ENCODE data around the gene DCLK2. TPM values are rescaled to one million over a fixed set of nuclear protein-coding genes. Genes with fewer than 3 reads are reported as not detected.
A peak's percentile ranks its signal among the peaks of the same experiment; 100 is the strongest.

Gene DCLK2
- polyA plus RNA-seq, 1 of the 3 experiments (the other 2 are of a cell fraction), result 10.1 TPM

GRCh38 chr4:150217808-150218207 lies 139.6 kb downstream of the DCLK2 start:
- no peak overlapping the region for H3K4me2 ChIP-seq
- peak overlapping the region; percentile 40 to 50; a peak in 2 of 4 replicates for H3K27ac ChIP-seq (ENCODE audit: low read depth in 2 of 2, low read length in 1 of 2)
- H4K20me1 ChIP-seq (ENCODE audit: insufficient read depth), result no peaks in the 10 kb centered on the region
- no peak overlapping the region for H3K9ac ChIP-seq
- peaks cover 0 to 12% of the 10 kb centered on the region in 2 experiments; a peak in 3 of 4 replicates for H3K4me1 ChIP-seq (ENCODE audit: control insufficient read depth in 1 of 2, insufficient read depth in 2 of 2, low read depth in 1 of 2, low read length in 1 of 2)
- H3K36me3 ChIP-seq (replicated peaks in 1 of 2; ENCODE audit: control insufficient read depth in 1 of 2, insufficient read depth in 2 of 2, low read length in 1 of 2), result peaks cover 3 to 28% of the 10 kb centered on the region in 2 experiments
- H3K4me3 ChIP-seq (ENCODE audit: low read depth in 2 of 2, low read length in 1 of 2), result no peak overlapping the region
- ChIA-PET POLR2A (no interaction called here), CTCF (interaction anchor here (1.1 to 4.2 kb wide), 14 partner anchors 9 to 236 kb away, joined by 3 to 20 read pairs (median 4); no protein-coding TSS in a partner anchor)
- H3F3A ChIP-seq (replicated peaks; ENCODE audit: insufficient read depth), result peaks cover 11% of the 10 kb centered on the region
- no peak for TF ChIP-seq USF2 (IDR thresholded peaks at IDR 0.05; ENCODE audit: borderline replicate concordance, low read depth, low read length)
- H3K27me3 ChIP-seq (ENCODE audit: insufficient read depth), result no peaks in the 10 kb centered on the region
- H3K79me2 ChIP-seq (ENCODE audit: insufficient read depth), result peaks cover 5% of the 10 kb centered on the region; the same call in 1 of the 2 replicates
- H3K9me3 ChIP-seq, result no peaks in the 10 kb centered on the region
- WGBS (ENCODE audit: low lambda C conversion rate), result 81% methylated on average over 8 of the region's 8 CpGs
- H2AFZ ChIP-seq (ENCODE audit: low read depth), result no peak overlapping the region
- H3K9me2 ChIP-seq, result no peaks in the 10 kb centered on the region
- DNase-seq, result no peak

DNA sequence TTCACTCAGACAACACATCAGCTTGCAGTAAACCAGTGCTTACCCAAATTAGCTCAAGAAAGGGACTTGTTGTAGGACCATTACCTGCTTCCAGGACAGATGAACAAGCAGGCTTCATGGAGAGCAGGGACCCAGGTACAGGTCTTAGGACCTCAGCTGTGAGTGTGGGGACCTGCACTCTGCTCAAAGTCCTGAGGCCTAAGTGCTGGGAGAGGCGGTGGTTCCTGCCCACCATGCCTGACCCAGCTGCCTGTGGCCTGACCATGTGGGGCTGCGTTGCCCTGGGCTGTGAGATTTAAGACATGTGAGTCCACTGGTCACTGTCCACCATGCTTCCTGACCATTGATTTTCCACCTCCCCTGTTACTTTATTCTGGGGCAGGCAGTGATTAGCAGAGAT lies 140.2 kb downstream of the DCLK2 start:
- no CpG with 5 or more reads among the region's 2 CpGs for WGBS (ENCODE audit: low lambda C conversion rate)
- H4K20me1 ChIP-seq (ENCODE audit: insufficient read depth), result no peaks in the 10 kb centered on the region
- H3K9ac ChIP-seq, result no peak overlapping the region

More for the DNA sequence above, 140.2 kb downstream of the DCLK2 start:
- Histone ChIP-seq H3K4me2 (no peak overlapping the region), H3K36me3 (replicated peaks in 1 of 2; ENCODE audit: control insufficient read depth in 1 of 2, insufficient read depth in 2 of 2, low read length in 1 of 2) (peaks cover 3 to 34% of the 10 kb centered on the region in 2 experiments), H3K27me3 (ENCODE audit: insufficient read depth) (no peaks in the 10 kb centered on the region), H3F3A (replicated peaks; ENCODE audit: insufficient read depth) (peaks cover 18% of the 10 kb centered on the region), H3K4me1 (ENCODE audit: control insufficient read depth in 1 of 2, insufficient read depth in 2 of 2, low read depth in 1 of 2, low read length in 1 of 2) (peaks cover 0 to 12% of the 10 kb centered on the region in 2 experiments; a peak in 3 of 4 replicates), H3K27ac (ENCODE audit: low read depth in 2 of 2, low read length in 1 of 2) (no peak overlapping the region), H3K9me2 (no peaks in the 10 kb centered on the region), H2AFZ (ENCODE audit: low read depth) (no peak overlapping the region), H3K9me3 (no peaks in the 10 kb centered on the region), H3K79me2 (ENCODE audit: insufficient read depth) (peaks cover 5% of the 10 kb centered on the region; the same call in 1 of the 2 replicates), H3K4me3 (ENCODE audit: low read depth in 2 of 2, low read length in 1 of 2) (no peak overlapping the region)
- CTCF ChIA-PET, result interaction anchor here (0.8 to 4.2 kb wide), 9 partner anchors 9 to 227 kb away, joined by 3 to 20 read pairs (median 4); no protein-coding TSS in a partner anchor
- POLR2A ChIA-PET, result no interaction called here
- DNase-seq, result no peak
- TF ChIP-seq ZBTB33 (IDR thresholded peaks at IDR 0.05; ENCODE audit: borderline replicate concordance, low read depth), result no peak
- no peak for TF ChIP-seq PBX3 (IDR thresholded peaks at IDR 0.05)
- TF ChIP-seq SIN3A (IDR thresholded peaks at IDR 0.05; ENCODE audit: borderline replicate concordance, low read depth, low read length), result no peak
- TF ChIP-seq USF1 (IDR thresholded peaks at IDR 0.05; ENCODE audit: borderline replicate concordance, low read depth), result no peak
- no peak for TF ChIP-seq EP300 (IDR thresholded peaks at IDR 0.05; ENCODE audit: borderline replicate concordance in 1 of 2, low read depth in 1 of 2, low read length in 1 of 2)
- no peak for TF ChIP-seq POLR2AphosphoS5 (IDR thresholded peaks at IDR 0.05; ENCODE audit: low read depth, low read length)
- no peak for TF ChIP-seq TEAD4 (IDR thresholded peaks at IDR 0.05; ENCODE audit: borderline replicate concordance, insufficient read depth)
- TF ChIP-seq MXI1 (IDR thresholded peaks at IDR 0.05; ENCODE audit: low read depth, low read length), result no peak
- TF ChIP-seq, protein P1, sequence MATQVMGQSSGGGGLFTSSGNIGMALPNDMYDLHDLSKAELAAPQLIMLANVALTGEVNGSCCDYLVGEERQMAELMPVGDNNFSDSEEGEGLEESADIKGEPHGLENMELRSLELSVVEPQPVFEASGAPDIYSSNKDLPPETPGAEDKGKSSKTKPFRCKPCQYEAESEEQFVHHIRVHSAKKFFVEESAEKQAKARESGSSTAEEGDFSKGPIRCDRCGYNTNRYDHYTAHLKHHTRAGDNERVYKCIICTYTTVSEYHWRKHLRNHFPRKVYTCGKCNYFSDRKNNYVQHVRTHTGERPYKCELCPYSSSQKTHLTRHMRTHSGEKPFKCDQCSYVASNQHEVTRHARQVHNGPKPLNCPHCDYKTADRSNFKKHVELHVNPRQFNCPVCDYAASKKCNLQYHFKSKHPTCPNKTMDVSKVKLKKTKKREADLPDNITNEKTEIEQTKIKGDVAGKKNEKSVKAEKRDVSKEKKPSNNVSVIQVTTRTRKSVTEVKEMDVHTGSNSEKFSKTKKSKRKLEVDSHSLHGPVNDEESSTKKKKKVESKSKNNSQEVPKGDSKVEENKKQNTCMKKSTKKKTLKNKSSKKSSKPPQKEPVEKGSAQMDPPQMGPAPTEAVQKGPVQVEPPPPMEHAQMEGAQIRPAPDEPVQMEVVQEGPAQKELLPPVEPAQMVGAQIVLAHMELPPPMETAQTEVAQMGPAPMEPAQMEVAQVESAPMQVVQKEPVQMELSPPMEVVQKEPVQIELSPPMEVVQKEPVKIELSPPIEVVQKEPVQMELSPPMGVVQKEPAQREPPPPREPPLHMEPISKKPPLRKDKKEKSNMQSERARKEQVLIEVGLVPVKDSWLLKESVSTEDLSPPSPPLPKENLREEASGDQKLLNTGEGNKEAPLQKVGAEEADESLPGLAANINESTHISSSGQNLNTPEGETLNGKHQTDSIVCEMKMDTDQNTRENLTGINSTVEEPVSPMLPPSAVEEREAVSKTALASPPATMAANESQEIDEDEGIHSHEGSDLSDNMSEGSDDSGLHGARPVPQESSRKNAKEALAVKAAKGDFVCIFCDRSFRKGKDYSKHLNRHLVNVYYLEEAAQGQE (IDR thresholded peaks at IDR 0.05; ENCODE audit: low read depth, low read length), result no peak

Measured in SK-N-SH (cell line).